Activated CD4-positive, alpha-beta T cell treated with anti-CD3 and anti-CD28 coated beads, Interleukin-10, Interleukin-2, amounts not matched to agents 100 ng/mL and 50 ng/mL, durations not matched to agents 16 hours and 8 hours (primary cell): Measurements from ENCODE around the gene GNS.

ENCODE experiments used
- DNase-seq: peaks from one replicate; pipeline ENCODE4 v3.0.0-alpha.2; 2020

The GNS gene

GRCh38 chr12:64759035-64759894 is at the start of gene GNS:
Gene GNS, minus strand, starts transcription at chr12:64759406. Its CDS starts 130 bp downstream, at chr12:64759276.
- peak; percentile 97 for DNase-seq

DNA sequence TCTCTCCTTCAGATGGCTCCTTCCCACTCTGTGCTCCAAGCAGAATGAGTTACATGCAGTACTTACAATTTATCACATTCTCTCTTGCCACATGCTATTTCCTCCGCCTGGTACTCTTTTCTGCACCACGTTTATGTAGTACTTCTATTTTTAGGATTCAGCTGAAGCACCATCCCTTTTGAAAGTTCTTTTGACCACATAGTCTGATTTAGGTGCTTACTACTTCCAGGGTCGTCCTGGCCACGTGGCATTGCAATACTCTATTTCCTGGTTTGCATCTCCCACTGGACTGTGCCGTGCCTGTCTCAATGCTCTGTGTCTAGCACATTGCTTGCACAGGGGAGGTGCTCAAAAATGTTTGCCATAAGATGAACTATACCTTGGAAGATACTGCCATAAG is 48.9 kb upstream of the GNS start:
- no peak for DNase-seq

GRCh38 chr12:64806593-64807460 is 47.6 kb upstream of the GNS start:
- no peak for DNase-seq

GRCh38 chr12:64806173-64806572 is 47.0 kb upstream of the GNS start:
- DNase-seq = no peak

DNA sequence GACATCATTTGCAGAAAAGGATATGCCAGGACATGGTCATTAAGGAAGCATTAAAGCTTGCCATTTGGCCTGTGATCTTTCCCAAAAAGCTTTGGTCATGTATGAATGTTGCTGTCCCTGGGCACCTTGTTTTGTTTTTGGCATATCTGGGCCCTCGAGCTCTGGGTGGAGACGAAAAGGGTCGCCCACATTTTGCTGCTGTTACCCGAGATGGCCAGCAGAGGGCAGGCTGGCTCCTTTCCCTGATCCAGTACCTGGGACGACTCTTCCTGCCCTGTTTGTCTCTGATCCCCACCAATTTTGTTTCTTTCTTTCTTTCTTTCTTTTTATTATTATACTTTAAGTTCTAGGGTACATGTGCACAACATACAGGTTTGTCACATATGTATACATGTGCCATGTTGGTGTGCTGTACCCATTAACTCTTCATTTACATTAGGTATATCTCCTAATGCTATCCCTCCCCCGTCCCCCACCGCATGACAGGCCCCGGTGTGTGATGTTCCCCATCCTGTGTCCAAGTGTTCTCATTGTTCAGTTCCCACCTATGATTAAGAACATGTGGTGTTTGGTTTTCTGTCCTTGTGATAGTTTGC is 43.1 kb upstream of the GNS start:
- peak; percentile 62 for DNase-seq

DNA sequence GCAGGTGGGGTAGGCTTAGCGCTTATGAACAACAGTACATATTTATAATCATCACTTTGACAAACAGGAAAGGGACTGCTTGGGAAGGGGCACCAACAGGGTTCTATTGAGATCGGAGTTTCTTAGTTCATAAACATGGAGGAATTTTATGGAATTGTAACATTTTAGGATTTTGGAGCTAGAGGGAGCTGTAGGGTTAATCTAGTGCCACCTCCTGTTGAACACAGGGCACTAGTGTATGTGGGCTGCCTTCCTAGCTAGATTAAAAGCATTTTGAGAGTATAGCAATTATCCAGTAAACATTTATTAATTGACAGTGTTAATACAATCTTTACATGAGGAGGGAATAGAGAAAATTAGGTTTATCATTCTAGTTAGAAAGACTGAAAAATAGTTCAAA is 42.2 kb upstream of the GNS start:
- DNase-seq = no peak

GRCh38 chr12:64800640-64801039 is 41.4 kb upstream of the GNS start:
- DNase-seq = no peak

GRCh38 chr12:64798165-64798564 is 39.0 kb upstream of the GNS start:
- no peak for DNase-seq

- DNase-seq = no peak
Observed at GRCh38 chr12:64797156-64797555, 38.0 kb upstream of the GNS start.

DNA sequence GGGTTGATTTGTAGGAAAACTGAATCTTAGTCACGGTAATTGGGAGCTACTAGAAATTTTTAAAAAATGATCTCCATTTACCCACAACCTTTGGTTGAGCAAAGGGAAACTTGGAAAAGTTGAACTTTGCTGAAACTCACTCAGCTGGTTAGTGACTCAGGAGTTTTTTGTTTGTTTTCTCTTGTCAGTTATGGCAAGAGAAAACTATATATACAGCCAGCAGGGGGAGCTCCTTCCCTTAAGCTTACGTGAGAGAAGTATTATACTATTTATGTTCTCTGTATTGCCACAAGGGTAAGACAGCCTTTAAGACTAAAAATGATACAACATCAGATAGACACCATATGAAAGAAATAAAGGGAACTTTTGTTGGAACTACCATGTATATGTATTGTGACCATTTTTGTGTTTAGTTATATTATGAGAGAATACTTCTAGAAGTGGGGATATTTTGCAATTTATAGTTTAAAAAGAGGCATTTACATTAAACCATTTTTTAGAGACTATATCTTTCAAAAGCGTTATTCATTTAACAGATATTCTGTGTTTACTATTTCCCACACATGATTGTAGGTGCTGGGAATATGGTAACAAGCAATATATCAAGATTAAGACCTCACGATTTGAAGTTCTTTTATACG is 37.1 kb upstream of the GNS start:
- peak; percentile 80 for DNase-seq

DNA sequence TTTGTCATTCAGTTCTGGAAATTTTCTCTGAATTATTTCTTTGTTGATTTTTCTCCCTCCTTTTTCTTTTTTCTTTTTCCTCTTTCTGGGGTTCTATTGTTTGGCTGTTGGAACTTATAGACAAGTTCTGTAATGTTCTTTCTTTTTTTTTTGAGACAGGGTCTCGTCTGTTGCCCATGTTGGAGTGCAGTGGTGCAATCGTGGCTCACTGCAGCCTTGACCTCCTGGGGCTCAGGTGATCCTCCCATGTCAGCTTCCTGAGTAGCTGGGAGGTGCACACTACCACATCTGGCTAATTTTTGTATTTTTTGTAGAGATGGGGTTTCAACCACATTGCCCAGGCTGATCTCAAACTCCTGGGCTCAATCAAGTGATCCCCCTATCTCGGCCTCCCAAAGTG is 35.1 kb upstream of the GNS start:
- no peak for DNase-seq

DNA sequence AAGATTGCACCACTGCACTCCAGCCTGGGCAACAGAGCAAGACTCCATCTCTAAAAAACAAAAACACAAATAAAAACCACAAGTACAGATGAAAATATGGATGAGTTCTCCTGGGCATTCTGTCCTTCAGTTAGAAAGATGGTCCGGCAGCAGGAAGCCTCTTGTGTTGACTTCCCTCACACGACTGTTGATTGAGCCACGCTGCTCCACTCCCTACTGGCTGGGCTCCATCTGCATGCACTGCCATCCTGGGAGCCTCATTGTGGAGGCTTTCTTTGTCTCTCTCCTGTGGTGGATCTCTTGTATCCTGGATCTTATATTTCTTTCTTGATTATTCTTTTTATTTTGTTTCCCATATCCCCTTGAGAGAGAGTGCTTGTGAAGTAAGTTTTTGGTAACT is 34.4 kb upstream of the GNS start:
- DNase-seq = no peak

DNA sequence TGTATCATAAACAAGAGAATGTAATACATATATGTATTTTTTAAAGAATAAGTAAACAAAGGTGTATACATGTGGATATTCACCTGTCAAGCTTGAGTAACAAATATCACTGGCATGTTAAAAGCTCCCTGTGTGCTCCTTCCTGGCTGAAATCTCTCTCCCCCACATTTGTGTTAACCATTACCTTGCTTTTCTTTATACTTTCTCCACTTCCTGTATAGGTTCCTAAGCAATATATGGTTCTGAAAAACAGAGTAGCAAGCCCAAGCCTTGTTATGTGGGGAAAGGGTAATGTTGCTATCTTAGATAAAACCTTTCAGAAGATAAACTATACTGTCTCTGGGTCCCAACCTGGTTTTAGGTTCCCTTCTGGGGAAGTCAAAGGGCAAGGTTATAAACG is 32.9 kb upstream of the GNS start:
- no peak for DNase-seq

DNA sequence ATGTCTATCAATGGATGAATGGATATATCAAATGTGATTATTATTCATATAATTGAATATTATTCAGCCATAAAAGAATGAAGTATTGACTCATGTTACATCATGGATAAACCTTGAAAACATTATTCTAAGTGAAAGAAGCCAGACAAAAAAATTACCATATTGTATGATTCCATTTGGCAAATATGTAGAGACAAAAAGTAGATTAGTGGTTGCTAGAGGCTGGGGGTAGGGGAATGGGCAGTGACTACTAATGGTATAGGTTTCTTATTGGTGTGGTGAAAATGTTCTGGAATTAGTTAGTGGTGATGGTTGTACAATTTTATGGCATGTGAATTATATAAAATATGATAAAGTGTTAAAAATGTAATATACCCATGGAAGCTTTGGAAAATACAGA is 31.8 kb upstream of the GNS start:
- DNase-seq = no peak

- no peak for DNase-seq
Observed at GRCh38 chr12:64790166-64790565, 31.0 kb upstream of the GNS start.

DNA sequence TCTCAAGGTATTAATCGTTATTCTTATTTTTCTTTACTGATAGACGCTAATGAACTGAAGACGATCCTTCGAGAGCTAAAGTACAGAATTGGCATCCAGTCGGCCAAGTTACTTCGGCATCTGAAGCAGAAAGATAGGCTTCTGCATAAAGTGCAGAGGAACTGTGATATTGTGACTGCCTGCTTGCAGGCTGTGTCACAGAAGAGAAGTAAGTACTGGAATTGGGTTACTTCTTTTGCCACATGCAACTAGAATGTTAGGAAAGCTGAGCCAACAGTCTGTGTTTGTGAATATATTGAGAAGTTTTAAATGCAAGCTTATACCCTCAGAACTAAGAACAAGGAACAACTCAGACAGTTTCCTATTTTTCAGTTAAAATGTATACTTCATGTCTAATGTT is 26.6 kb upstream of the GNS start:
- no peak for DNase-seq

- no peak for DNase-seq
Observed at GRCh38 chr12:64782191-64782876, 23.1 kb upstream of the GNS start.

DNA sequence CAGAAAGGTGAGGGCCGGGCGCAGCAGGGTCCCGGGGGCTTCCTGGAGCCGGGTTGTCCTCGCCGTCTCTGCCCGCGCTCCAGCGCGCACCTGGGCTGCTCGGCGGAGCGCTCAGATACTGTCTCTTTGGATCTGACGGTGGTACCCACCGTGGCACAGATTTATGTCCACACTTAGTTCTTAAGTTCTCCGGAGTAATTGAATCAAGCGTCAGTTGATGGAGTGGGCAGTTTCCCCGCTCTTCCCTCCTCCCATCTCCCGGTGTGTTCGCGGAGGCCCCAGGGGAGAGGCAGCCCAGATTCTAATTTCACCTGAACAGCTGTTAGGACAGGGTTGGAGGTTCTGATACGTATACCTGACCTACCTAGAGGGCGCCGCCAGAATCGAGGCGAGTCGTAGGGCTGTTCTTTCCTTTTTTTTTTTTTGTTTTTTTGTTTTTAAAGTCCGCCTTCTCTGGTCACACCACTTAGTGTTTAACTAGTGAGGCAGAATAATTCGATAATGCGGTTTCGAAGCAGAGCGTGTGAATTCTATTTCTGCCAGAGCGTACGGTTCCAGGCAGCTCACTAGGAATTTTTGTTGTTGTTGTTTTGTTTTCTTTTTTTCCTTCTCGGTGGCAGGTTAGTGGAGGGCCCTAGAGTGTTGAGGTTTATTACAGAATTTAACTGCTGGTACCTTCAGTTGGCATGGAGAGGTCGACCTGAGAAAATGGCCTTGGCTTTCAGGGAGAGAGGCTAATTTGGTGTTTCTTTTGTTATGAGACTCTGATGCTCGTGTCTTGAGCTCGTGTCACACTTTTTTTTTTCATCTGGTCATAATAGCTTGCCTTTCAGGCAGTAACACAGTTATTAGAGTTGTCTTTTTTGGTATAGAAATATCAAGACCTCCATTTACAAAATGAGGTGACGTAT is 22.3 kb upstream of the GNS start:
- DNase-seq = no peak

- no peak for DNase-seq
Observed at GRCh38 chr12:64780531-64781279, 21.5 kb upstream of the GNS start.

DNA sequence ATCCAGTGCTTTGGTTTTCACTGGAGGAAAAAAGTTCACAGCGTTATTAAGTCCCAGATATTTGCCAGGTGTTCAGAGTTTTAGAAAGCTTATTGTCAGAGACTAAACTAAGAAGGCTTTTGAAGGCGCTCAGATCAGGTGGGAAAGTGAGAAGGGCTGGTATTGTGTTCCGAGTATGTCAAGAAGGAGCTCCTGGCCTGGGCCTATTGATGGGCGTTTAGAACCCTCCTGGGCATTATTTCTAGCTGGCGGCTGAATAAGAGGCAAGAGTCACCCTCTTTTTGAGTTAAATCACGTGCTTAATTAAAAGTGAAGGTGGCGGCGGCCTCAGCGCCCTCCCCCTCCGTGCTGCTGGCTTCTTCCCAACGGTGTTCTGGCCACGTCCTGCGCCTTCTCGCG is 20.9 kb upstream of the GNS start:
- no peak for DNase-seq
